ENCODE data around the gene B9D1. TPM values are rescaled to one million over a fixed set of nuclear protein-coding genes. Genes with fewer than 3 reads are reported as not detected.

B9D1 gene
- total RNA-seq, 1 donor from 2014 or later = 26.2 TPM

DNA sequence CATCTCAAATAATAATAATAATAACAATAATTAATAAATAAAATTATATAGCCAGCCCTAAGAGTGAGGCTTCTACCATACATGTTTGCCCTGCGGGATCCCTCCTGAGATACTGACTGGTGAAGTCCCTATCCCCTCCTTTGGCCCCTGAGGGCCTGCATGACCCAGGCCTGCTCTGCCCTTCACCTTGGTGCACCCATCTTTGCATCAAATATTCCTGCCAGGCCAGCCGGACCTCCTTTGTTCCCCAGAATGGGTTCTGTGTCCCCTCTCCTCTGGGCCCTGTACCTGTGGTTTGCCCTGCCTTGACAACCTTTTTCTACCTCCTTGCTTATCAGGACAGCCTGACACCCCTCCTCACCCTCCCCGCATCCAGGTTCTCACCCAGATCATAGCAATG lies 46.5 kb upstream of the B9D1 start:
- Mint-ChIP-seq H3K4me3 (no peak overlapping the region), H3K27ac (no peak overlapping the region), H3K4me1 (peaks cover 17% of the 10 kb centered on the region), H3K36me3 (no peaks in the 10 kb centered on the region), H3K27me3 (ENCODE audit: low read depth) (peaks cover 7% of the 10 kb centered on the region), H3K9me3 (no peaks in the 10 kb centered on the region)
- TF ChIP-seq, protein P1, sequence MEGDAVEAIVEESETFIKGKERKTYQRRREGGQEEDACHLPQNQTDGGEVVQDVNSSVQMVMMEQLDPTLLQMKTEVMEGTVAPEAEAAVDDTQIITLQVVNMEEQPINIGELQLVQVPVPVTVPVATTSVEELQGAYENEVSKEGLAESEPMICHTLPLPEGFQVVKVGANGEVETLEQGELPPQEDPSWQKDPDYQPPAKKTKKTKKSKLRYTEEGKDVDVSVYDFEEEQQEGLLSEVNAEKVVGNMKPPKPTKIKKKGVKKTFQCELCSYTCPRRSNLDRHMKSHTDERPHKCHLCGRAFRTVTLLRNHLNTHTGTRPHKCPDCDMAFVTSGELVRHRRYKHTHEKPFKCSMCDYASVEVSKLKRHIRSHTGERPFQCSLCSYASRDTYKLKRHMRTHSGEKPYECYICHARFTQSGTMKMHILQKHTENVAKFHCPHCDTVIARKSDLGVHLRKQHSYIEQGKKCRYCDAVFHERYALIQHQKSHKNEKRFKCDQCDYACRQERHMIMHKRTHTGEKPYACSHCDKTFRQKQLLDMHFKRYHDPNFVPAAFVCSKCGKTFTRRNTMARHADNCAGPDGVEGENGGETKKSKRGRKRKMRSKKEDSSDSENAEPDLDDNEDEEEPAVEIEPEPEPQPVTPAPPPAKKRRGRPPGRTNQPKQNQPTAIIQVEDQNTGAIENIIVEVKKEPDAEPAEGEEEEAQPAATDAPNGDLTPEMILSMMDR (IDR thresholded peaks at IDR 0.05; ENCODE audit: unreplicated experiment) = no peak
- no peak for DNase-seq (ENCODE audit: low spot score in 2 of 2, unreplicated experiment in 2 of 2)

DNA sequence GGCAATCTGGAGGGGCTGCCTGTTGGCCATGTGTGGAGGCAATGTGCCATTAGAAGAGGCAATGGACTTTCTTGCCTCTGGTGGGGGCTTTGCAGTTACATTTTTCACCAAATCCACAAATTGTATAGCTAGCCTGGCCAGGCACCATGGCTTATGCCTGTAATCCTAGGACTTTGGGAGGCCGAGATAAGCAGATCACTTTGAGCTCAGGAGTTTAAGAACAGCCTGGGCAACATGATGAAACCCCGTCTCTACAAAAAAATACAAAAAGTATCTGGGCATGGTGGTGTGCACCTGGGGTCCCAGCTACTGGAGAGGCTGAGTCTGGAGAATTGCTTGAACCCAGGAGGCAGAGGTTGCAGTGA lies 45.8 kb upstream of the B9D1 start:
- H3K27me3 Mint-ChIP-seq (ENCODE audit: low read depth) = peaks cover 7% of the 10 kb centered on the region
- DNase-seq (ENCODE audit: low spot score in 2 of 2, unreplicated experiment in 2 of 2) = no peak
- no peak overlapping the region for H3K4me3 Mint-ChIP-seq
- H3K36me3 Mint-ChIP-seq = no peaks in the 10 kb centered on the region
- TF ChIP-seq, protein P1 (IDR thresholded peaks at IDR 0.05; ENCODE audit: unreplicated experiment) = no peak
- H3K4me1 Mint-ChIP-seq = peaks cover 16% of the 10 kb centered on the region
- peaks cover 4% of the 10 kb centered on the region for H3K9me3 Mint-ChIP-seq
- no peak overlapping the region for H3K27ac Mint-ChIP-seq

DNA sequence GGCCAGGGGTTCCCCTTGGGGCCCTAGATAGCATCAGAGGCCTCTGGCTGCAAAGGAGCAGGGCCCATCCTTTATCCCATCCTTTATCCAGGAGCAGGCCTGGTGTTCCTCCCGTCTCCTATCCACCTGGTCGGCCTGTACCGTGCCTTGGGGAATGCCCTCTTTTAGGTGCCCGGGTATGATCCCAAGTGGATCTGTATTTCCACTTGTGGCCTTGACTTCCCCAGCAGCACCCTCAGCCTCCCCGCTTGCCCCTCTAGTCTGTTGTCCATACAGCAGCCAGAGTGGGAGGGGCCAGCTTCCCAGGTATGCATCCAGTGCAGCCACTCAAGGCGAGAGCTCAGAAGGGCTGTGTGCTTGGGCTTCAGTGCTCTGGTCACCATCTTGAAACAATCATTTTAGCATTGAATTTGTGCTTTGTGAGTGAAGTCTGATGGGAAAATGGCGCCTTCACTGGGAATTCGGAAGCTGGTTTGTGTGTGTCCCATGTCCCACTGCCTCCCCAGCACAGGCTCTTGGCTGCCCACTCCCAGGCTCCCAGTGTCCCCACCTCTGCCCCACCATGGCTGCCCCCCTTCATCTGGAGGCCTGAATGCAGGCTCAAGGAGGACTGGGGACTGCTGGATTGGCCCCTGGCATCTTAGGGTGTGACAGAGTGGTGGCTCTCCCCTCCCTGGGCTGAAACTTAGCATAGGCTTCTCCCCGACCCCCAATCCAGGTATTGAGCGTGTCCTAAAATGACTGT lies 45.2 kb upstream of the B9D1 start:
- peaks cover 4% of the 10 kb centered on the region for H3K9me3 Mint-ChIP-seq
- H3K4me3 Mint-ChIP-seq = no peak overlapping the region
- TF ChIP-seq, protein P1 (IDR thresholded peaks at IDR 0.05; ENCODE audit: unreplicated experiment) = no peak
- H3K36me3 Mint-ChIP-seq = no peaks in the 10 kb centered on the region
- H3K27me3 Mint-ChIP-seq (ENCODE audit: low read depth) = peaks cover 7% of the 10 kb centered on the region
- no peak for DNase-seq (ENCODE audit: low spot score in 2 of 2, unreplicated experiment in 2 of 2)
- H3K4me1 Mint-ChIP-seq = peaks cover 14% of the 10 kb centered on the region
- no peak overlapping the region for H3K27ac Mint-ChIP-seq

DNA sequence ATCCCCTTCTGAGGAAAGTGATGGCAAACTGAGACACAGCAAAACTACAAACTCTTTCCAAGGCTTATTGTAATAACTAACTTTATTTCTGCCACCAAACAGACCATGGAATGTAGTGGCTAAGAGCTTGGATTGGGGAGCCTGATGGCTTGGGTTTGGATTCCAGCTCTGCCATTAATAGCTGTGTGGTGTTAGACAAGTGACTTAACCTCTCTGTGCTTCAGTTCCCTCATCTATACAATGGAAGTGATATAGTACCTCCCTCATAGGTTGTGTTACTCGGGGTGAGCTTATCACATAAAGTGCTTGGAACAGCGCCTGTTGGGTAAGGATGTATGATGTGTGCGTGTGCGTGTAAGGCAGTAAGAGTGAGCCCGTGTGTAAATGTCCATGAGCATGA lies 42.6 kb upstream of the B9D1 start:
- DNase-seq (ENCODE audit: low spot score in 2 of 2, unreplicated experiment in 2 of 2) = no peak
- no peak overlapping the region for H3K27ac Mint-ChIP-seq
- peaks cover 2% of the 10 kb centered on the region for H3K27me3 Mint-ChIP-seq (ENCODE audit: low read depth)
- TF ChIP-seq, protein P1 (IDR thresholded peaks at IDR 0.05; ENCODE audit: unreplicated experiment) = no peak
- H3K4me3 Mint-ChIP-seq = no peak overlapping the region
- no peaks in the 10 kb centered on the region for H3K36me3 Mint-ChIP-seq
- H3K9me3 Mint-ChIP-seq = peaks cover 4% of the 10 kb centered on the region
- peaks cover 14% of the 10 kb centered on the region for H3K4me1 Mint-ChIP-seq

DNA sequence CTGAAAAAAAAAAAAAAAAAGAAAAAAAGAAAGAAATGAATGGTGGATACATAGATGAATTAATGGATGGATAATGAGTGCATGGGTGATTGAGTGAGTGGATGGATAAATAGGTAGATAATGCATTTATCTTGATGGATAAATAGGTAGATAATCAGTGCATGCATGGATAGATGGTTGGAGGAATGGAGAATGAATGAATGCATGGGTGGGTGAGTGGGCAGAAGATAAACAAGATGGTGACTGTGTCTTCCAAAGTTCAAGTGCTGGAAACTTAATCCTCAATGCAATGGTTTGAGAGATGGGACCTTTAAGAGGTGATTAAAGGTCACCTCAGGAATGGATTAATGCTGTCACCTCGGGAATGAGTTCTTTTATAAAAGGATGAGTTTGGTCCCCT lies 41.7 kb upstream of the B9D1 start:
- TF ChIP-seq, protein P1 (IDR thresholded peaks at IDR 0.05; ENCODE audit: unreplicated experiment) = no peak
- no peak for DNase-seq (ENCODE audit: low spot score in 2 of 2, unreplicated experiment in 2 of 2)
- Mint-ChIP-seq H3K27ac (no peak overlapping the region), H3K27me3 (ENCODE audit: low read depth) (no peaks in the 10 kb centered on the region), H3K4me3 (no peak overlapping the region), H3K9me3 (peaks cover 4% of the 10 kb centered on the region), H3K4me1 (peaks cover 13% of the 10 kb centered on the region), H3K36me3 (no peaks in the 10 kb centered on the region)
